ENCODE results near the gene PPIA.

DNA sequence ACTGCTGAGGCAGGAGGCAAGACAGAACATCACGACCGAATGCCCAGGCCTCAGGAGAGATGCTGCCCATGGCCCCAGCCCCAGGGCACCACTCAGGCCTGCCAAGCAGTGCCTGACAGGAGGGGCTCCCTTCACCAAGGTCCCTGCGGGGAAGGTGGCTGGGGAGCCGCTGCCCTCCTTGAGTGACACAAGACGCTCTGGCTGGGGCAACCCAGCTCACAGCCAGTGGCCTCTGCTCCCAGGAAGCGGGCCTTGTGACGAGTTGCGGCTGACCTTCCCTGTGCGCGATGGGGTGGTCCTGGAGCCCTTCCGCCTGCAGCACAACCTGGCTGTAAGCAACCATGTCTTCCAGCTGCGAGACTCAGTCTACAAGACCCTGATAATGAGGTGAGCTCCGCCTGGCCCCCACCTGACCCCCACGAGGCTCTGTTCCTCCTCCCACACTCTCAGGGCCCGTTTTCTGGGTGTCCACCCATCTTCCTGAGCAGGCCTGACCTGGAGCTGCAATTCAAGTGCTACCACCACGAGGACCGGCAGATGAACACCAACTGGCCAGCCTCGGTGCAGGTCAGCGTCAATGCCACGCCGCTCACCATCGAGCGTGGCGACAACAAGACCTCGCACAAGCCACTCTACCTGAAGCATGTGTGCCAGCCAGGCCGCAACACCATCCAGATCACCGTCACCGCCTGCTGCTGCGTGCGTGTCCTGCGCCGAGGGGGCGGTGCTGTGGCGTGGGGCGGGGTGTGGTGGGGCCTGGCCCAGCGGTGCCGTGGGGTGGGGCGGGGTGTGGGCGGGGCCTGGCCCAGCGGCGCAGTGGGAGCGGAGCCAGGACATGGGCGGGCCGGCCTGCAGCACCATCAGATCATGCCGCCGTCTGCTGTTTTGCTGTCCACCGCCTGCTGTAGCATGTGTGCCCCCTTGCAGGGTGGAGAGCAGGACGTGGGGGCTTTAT lies 35.0 kb upstream of the PPIA start:
- TF ChIP-seq, protein P1, sequence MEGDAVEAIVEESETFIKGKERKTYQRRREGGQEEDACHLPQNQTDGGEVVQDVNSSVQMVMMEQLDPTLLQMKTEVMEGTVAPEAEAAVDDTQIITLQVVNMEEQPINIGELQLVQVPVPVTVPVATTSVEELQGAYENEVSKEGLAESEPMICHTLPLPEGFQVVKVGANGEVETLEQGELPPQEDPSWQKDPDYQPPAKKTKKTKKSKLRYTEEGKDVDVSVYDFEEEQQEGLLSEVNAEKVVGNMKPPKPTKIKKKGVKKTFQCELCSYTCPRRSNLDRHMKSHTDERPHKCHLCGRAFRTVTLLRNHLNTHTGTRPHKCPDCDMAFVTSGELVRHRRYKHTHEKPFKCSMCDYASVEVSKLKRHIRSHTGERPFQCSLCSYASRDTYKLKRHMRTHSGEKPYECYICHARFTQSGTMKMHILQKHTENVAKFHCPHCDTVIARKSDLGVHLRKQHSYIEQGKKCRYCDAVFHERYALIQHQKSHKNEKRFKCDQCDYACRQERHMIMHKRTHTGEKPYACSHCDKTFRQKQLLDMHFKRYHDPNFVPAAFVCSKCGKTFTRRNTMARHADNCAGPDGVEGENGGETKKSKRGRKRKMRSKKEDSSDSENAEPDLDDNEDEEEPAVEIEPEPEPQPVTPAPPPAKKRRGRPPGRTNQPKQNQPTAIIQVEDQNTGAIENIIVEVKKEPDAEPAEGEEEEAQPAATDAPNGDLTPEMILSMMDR (IDR thresholded peaks at IDR 0.05) = no peak
- no peak for TF ChIP-seq NFIC (IDR thresholded peaks at IDR 0.05; ENCODE audit: borderline replicate concordance)
- TF ChIP-seq, protein P2, sequence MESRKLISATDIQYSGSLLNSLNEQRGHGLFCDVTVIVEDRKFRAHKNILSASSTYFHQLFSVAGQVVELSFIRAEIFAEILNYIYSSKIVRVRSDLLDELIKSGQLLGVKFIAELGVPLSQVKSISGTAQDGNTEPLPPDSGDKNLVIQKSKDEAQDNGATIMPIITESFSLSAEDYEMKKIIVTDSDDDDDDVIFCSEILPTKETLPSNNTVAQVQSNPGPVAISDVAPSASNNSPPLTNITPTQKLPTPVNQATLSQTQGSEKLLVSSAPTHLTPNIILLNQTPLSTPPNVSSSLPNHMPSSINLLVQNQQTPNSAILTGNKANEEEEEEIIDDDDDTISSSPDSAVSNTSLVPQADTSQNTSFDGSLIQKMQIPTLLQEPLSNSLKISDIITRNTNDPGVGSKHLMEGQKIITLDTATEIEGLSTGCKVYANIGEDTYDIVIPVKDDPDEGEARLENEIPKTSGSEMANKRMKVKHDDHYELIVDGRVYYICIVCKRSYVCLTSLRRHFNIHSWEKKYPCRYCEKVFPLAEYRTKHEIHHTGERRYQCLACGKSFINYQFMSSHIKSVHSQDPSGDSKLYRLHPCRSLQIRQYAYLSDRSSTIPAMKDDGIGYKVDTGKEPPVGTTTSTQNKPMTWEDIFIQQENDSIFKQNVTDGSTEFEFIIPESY (IDR thresholded peaks at IDR 0.05; ENCODE audit: borderline replicate concordance, low read depth) = no peak
- TF ChIP-seq, protein P3, sequence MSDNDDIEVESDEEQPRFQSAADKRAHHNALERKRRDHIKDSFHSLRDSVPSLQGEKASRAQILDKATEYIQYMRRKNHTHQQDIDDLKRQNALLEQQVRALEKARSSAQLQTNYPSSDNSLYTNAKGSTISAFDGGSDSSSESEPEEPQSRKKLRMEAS (IDR thresholded peaks at IDR 0.05; ENCODE audit: low read depth) = no peak
- TF ChIP-seq GABPA (IDR thresholded peaks at IDR 0.05; ENCODE audit: low read depth) = no peak
- no peak for TF ChIP-seq EZH2phosphoT487 (IDR thresholded peaks at IDR 0.05; ENCODE audit: borderline replicate concordance, low read depth)
- TF ChIP-seq EP300 (IDR thresholded peaks at IDR 0.05; ENCODE audit: borderline replicate concordance in 1 of 2, low read depth in 1 of 2, low read length in 1 of 2) = no peak
- no peak for TF ChIP-seq ELF1 (IDR thresholded peaks at IDR 0.05)
- no peak for TF ChIP-seq MXI1 (IDR thresholded peaks at IDR 0.05; ENCODE audit: low read depth, low read length)
- TF ChIP-seq, protein P4, sequence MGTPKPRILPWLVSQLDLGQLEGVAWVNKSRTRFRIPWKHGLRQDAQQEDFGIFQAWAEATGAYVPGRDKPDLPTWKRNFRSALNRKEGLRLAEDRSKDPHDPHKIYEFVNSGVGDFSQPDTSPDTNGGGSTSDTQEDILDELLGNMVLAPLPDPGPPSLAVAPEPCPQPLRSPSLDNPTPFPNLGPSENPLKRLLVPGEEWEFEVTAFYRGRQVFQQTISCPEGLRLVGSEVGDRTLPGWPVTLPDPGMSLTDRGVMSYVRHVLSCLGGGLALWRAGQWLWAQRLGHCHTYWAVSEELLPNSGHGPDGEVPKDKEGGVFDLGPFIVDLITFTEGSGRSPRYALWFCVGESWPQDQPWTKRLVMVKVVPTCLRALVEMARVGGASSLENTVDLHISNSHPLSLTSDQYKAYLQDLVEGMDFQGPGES (IDR thresholded peaks at IDR 0.05; ENCODE audit: low read depth, low read length) = no peak
- TF ChIP-seq POLR2AphosphoS5 (IDR thresholded peaks at IDR 0.05; ENCODE audit: low read depth, low read length) = no peak
- TF ChIP-seq TAF1 (IDR thresholded peaks at IDR 0.05; ENCODE audit: borderline replicate concordance, low read depth, low read length) = no peak
